HG03442 (cell line): Measurements from ENCODE around the gene ME2.
"Not testable (repeated sequence)": the region's sequence is repeated elsewhere in the genome, so short reads cannot be mapped to it uniquely, and the experiment has no call there.

Source experiments
- ATAC-seq: cut with Tn5 transposase; IDR thresholded peaks from one replicate; pipeline ENCODE4 v1.9.1; 2021; ENCODE audit warnings: mild to moderate bottlenecking, moderate library complexity; ENCODE audit not compliant: unreplicated experiment

ME2 gene

DNA sequence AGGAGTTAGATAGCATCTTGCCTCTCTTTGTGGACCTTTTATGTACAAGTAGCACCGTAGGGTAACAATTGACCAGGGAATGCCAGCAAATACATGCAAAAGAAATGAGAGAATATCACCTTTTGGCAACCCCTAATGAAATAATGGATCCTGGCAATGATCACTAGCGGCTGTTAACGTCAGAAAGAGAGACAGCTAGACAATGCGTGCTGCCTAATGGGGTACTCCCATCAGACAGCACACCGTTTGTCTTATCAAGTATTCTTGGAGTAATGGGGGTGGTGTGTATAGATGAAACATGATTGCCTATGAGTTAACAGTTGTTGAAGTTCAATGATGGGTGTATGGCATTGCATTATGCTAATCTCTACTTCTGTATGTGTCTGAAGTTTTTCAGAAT, 90.5 kb downstream of the ME2 start:
- ATAC-seq = no peak

DNA sequence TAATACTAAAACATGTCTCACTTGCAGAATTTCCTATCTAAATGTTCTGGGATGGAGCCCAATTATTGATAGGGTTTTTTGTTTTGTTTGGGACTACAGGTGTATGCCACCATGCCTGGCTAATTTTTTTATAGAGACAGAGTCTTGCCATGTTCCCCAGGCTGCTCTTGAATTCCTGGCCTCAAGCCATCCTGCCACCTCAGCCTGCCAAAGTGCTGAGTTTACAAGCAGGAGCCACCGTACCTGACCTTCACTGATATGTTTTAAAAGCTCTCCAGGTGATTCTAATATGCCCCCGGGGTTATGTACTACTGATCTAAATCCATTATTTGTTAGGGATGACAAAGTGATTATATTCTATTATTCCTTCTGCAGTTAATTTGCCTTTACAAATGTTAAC, 91.1 kb downstream of the ME2 start:
- no peak for ATAC-seq

DNA sequence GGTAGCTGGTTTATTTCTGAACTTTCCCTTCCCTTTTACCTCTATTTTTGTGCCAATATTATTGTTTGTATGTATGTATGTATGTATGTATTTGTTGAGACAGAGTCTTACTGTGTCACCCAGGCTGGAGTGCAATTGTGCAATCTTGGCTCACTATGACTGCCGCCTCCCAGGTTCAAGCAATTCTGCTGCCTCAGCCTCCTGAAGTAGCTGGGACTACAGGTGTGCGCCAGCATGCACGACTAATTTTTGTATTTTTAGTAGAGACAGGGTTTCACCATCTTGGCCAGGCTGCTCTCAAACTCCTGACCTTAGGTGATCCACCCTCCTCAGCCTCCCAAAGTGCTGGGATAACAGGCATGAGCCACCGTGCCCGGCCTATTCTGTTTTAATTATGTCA, 93.5 kb downstream of the ME2 start:
- not testable (repeated sequence) for ATAC-seq

DNA sequence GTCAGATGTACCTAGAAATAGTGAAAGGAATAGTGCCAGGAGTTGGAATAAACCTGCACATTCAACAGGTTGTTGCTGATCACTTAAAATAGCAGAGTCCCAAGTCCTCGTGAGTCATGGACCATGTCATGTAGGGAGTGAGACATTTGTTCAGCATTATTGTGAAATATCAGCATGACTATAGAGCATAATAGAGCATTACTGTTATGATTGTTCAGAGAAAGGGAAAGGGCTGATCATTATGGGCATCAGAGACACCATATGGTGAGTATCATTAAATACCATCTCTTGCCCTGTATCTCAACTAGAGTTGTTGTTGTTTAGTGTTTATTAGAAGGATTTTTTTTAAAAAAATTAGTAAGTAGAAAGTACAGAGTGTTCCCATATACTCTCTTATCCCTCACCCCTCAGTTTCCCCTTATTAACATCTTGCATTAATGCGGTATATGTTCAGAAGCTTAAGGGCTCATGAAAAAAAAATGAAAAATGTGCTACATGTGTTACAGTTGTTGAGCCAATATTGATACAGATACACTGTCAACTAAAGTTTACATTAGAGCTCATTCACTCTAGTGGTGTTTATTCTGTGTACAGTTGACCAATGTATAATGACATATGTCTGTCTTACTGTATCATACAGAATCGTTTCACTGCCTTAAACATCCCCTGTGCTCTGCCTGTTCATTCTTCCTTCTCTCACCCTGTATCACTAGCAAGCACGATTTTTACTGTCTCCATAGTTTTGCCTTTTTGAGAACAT, 94.6 kb downstream of the ME2 start:
- ATAC-seq = no peak

DNA sequence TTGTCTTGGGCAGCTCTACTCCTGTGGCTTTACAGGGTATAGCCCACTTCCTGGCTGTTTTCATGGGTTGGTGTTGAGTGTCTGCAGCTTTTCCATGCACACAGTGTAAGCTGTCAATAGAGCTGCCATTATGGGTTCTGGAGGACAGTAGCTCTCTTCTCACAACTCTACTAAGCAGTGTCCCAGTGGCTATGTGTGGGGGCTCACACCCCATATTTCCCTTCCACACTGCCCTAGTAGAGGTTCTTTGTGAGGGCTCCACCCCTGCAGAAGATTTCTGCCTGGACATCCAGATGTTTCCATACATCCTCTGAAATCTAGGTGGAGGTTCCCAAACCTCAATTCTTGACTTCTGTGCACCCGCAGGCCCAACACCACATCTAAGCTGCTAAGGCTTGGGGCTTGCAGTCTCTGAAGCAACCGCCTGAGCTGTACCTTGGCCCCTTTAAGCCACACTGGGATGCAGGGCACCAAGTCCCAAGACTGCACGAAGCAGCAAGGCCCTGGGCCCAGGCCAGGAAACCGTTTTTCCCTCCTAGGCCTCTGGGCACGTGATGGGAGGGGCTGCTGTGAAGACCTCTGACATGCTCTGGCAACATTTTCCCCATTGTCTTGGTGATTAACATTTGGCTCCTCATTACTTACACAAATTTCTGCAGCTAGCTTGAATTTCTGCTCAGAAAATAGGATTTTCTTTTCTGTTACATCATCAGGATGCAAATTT, 98.3 kb downstream of the ME2 start:
- no peak for ATAC-seq

DNA sequence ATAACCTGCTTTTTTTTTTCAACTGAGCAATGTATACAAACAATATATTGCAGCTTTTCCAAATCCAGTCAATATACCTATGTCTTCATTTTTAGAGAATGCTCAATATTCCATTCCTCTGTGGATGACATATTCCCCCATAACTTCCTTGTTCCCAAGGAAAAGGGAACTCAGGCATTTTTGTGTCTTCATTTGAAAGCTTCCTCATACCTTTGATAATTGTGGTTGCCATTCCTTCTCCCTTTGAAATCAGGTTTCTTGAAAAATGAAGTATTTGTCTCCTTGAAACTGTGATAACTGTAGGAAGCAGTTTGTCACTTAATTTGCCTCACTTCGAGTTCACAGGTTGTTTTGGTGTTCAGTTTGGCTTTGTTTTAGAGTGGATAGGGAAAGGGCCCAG, 102.5 kb downstream of the ME2 start:
- ATAC-seq = no peak

DNA sequence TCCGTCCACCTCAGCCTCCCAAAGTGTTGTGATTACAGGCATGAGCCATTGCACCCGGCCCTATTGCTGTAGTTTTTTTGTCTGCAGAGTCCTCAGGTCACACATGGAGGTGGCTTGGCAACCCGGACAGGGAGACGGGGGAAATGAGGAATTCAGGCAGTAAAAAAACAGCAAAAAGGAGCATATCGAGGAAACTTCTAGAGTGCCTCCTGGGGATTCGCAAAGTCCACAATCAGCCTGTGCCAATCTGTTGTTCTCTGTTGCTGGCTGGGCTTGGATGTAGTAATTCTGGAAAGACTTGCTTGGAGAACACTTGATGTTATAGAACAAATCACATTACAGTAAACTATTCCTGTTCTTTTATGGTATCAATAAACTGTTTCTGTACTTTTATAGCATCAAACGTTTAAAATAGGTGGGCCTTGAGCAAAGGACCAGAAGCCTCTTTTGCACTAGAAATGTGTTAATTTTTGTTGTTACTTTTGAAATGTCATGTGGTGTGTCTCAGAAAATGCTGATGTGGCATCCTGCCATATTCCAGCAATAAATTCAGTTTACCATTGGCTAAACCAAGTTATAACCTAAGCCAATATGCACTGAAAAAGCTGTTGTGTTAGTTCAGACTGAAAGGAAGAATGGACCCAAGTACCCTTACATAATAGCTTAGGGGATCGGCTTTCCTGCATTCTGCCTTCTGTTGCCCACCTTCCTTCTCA, 103.3 kb downstream of the ME2 start:
- no peak for ATAC-seq

DNA sequence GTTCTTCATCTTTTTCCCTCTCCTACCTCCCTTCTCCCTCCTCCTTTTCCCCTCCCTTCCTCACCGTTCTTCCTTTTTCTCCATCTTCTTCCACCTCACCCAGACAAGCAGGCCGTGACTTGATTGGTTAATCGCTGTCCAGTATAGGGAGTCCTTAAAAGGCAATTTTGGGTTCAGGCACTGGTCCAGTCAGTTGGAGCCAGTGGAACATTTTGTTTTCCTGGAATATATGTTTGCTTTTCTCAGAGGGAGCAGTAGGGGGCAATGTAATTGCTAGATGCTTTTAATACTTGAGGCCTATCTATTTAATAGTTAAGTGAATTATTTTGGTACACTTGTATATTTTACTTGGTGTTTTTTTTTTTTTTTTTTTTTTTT, 103.9 kb downstream of the ME2 start:
- no peak for ATAC-seq

DNA sequence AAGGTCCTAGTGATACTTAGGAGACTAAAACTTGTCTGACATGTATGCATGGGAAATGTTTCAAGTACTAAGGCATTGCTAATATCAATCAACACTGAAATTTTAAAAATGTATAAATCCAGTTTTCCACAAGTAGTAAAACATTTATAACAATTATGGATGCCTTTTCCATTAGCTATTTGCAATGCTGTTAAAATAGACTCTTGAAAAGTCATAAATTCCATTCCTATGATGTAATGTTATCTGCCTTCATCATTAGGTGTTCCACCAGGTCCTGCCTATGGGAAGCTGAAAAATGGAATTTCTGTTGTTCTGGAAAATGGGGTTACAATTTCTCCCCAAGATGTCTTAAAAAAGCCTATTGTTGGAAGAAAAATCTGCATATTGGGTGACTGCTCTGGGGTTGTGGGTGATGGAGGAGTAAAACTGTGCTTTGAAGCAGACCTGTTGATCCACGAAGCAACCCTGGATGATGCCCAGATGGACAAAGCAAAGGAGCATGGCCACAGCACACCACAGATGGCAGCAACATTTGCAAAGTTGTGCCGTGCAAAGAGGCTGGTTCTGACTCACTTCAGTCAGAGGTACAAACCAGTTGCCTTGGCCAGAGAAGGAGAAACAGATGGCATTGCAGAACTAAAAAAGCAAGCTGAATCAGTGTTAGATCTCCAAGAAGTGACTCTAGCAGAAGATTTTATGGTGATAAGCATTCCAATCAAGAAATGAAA, 107.6 kb downstream of the ME2 start:
- no peak for ATAC-seq

DNA sequence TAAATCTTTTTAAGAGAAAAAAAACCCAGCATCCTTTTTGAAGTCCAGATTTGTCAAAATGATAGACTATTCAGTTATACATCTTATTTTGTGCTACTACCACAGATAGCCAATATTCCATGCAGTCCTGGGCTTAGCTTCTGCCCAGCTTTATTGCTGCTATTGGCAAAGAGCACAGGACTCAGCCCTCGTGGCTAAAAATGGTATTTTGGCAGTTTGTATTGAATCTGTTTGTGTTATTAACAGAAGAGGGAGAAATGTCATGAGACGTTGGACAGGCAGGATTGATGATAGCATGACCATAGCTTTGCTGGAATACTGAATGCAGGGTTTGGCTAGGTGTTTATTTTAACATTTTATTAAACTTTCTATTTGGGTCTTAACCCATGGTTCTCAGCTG, 108.3 kb downstream of the ME2 start:
- ATAC-seq = no peak

DNA sequence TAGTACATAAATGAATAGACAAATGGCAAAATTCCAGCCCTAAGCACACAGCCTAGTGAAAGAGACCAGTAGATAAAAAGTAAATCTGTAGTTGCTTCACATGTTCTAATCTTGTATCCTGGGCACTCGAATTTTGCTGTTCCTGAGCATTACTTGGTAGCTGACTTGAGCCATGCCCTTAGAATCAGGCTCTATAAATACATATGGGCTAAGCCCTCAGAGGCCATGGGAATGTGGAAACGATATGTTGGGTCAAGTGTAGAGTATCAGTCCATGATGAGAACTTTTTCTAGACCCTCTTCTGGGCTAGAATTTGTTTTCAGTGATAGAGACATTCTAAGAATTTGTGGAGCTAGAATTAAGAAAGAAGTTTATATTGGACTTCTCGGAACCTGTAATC, 110.8 kb downstream of the ME2 start:
- ATAC-seq = no peak

DNA sequence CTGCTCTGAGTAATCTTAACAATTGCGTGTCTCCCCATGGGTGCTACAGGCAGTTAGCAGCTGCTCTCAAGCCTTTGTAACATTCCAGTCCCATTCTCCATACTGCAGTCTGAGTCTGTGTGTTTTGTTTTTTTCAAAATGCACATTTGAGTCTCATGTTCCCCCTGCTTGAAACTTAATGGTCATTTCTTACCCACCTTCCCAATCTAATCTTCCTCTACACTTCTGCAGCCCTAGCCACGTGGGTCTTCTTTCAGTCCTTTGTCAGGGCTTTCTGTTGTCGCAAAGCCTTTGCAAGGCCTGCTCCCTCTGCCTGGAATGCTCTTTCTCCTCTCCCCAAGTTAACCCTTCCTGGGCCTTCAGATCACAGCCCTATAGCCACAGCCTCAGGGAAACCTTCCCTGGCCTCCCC, 113.4 kb downstream of the ME2 start:
- ATAC-seq = no peak

DNA sequence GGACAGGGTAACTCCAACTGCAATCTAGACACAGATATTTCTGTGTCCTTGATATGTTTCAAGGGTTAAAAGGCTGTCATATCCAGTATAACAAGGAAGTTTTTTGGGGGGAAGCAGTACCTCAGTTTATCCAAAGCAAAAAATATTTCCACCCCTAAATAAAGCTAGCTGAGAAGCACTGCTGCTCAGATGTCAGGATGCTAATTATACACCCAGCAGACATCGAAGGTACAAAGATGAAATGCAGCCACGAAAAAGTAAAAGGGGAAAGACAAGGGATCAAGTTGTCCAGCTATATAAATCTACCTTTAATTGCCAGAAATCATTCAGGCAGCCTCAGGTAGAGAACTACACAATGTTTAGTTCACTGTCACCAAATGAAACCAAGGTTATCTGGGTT, 115.1 kb downstream of the ME2 start:
- ATAC-seq = no peak

DNA sequence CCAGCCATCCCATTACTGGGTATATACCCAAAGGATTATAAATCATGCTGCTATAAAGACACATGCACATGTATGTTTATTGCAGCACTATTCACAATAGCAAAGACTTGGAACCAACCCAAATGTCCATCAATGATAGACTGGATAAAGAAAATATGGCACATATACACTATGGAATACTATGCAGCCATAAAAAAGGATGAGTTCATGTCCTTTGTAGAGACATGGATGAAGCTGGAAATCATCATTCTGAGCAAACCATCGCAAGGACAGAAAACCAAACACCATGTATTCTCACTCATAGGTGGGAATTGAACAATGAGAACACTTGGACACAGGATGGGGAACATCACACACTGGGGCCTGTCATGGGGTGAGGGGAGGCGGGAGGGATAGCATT, 124.3 kb downstream of the ME2 start:
- not testable (repeated sequence) for ATAC-seq
